ENCODE data around the gene C2CD2L. TPM values are rescaled to one million over a fixed set of nuclear protein-coding genes. Genes with fewer than 3 reads are reported as not detected.
A peak's percentile ranks its signal among the peaks of the same experiment; 100 is the strongest.

C2CD2L gene
- total and polyA plus RNA-seq, 2 of the 13 experiments (the other 11 are each of a cell fraction or from before 2014, with no cell fraction given), result 3.7 to 5.5 TPM

DNA sequence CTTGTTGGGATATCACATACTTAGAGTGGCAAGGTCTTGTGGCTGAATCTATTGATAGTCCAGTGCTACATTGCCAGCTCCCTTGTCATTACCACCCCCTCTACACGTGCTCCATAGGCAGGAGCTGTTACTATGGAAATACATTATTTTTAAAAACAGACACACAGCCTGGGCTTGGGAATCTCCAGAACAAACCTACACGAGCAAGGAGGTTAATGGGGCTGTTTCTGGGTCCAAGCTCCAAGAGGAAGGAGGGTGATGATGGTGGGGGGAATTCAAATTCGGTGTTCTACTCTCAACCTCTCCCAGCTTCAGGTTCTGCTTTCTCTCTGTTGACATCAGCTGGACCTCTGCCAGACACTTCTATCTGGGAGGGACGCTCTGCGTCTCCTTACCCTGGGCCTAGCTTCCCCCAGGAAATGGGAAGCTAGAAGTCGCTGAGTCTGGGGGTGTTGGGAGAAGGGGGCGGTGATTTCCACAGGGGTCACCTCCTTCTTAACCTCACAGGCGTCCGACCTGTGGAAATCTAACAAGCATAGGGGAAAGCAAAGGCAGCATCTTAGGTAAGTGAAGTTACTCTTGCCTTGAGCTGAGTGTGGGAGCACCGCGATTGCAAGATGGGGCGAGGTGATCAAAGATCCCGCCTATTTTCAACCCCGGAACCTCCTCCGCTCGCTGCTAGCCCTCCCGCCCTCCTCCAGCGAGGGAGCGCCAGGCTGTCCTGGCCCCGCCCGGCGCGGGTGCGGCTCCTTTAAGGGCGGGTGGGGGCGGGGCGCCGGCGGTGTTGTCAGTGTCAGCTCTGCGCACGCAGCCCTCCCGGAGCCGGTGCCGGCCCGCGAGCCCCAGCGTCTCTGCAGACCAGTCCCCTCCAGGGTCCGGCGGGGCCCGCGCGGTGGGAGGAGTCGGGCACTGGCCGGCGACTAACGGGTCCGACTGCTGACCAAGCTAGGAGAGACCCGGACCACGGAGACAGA is at the start of gene C2CD2L (continued):
- TF ChIP-seq ZNF263 (CRISPR knock-in tag; IDR thresholded peaks at IDR 0.05), result peak; percentile 96
- TF ChIP-seq, protein P1, sequence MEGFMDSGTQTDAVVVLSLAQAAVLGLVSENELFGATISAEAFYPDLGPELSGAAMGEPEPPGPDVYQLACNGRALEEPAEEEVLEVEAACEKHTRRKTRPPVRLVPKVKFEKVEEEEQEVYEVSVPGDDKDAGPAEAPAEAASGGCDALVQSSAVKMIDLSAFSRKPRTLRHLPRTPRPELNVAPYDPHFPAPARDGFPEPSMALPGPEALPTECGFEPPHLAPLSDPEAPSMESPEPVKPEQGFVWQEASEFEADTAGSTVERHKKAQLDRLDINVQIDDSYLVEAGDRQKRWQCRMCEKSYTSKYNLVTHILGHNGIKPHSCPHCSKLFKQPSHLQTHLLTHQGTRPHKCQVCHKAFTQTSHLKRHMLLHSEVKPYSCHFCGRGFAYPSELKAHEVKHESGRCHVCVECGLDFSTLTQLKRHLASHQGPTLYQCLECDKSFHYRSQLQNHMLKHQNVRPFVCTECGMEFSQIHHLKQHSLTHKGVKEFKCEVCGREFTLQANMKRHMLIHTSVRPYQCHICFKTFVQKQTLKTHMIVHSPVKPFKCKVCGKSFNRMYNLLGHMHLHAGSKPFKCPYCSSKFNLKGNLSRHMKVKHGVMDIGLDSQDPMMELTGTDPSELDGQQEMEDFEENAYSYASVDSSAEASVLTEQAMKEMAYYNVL (CRISPR knock-in tag; IDR thresholded peaks at IDR 0.05; ENCODE audit: borderline replicate concordance), result no peak; the same call in 1 of the 2 replicates
- TF ChIP-seq SOX6 (IDR thresholded peaks at IDR 0.05), result no peak
- peak; percentile 22; the same call in 1 of the 2 replicates for TF ChIP-seq SOX6 (CRISPR knock-in tag; IDR thresholded peaks at IDR 0.05)
- TF ChIP-seq RELA (CRISPR knock-in tag; IDR thresholded peaks at IDR 0.05), result no peak
- TF ChIP-seq ZSCAN22 (CRISPR knock-in tag; IDR thresholded peaks at IDR 0.05), result no peak
- no peak for TF ChIP-seq PRDM4 (CRISPR knock-in tag; IDR thresholded peaks at IDR 0.05; ENCODE audit: borderline replicate concordance)
- peak; percentile 55 for TF ChIP-seq ZBTB7B (CRISPR knock-in tag; IDR thresholded peaks at IDR 0.05)
- TF ChIP-seq SATB2 (CRISPR knock-in tag; IDR thresholded peaks at IDR 0.05), result no peak
- no peak for TF ChIP-seq NFE2L1 (CRISPR knock-in tag; IDR thresholded peaks at IDR 0.05; ENCODE audit: borderline replicate concordance)
- TF ChIP-seq TMF1 (CRISPR knock-in tag; IDR thresholded peaks at IDR 0.05; ENCODE audit: low read depth), result no peak
- no peak for TF ChIP-seq EEA1 (CRISPR knock-in tag; IDR thresholded peaks at IDR 0.05; ENCODE audit: borderline replicate concordance)
- no peak for TF ChIP-seq SNAI1 (CRISPR knock-in tag; IDR thresholded peaks at IDR 0.05; ENCODE audit: borderline replicate concordance)
- TF ChIP-seq RCOR2 (CRISPR knock-in tag; IDR thresholded peaks at IDR 0.05), result no peak
- no peak for TF ChIP-seq BHLHE40 (IDR thresholded peaks at IDR 0.05; ENCODE audit: low read length)
- no peak for TF ChIP-seq PRDM15 (CRISPR knock-in tag; IDR thresholded peaks at IDR 0.05)
- TF ChIP-seq TOE1 (CRISPR knock-in tag; IDR thresholded peaks at IDR 0.05), result no peak
- no peak for TF ChIP-seq ZFP36L1 (CRISPR knock-in tag; IDR thresholded peaks at IDR 0.05)
- peak; percentile 66; the same call in 1 of the 2 replicates for TF ChIP-seq KAT7 (CRISPR knock-in tag; IDR thresholded peaks at IDR 0.05; ENCODE audit: borderline replicate concordance)
- peak; percentile 69; the same call in 1 of the 2 replicates for TF ChIP-seq DNMT1 (CRISPR knock-in tag; IDR thresholded peaks at IDR 0.05)
- no peak for TF ChIP-seq KLF6 (CRISPR knock-in tag; IDR thresholded peaks at IDR 0.05)
- TF ChIP-seq PAX8 (CRISPR knock-in tag; IDR thresholded peaks at IDR 0.05; ENCODE audit: borderline replicate concordance), result no peak

Measured in HepG2 (cell line).